ENCODE measurements around the gene QRICH1. TPM values are rescaled to one million over a fixed set of nuclear protein-coding genes. Genes with fewer than 3 reads are reported as not detected.

QRICH1 gene
- total and polyA plus RNA-seq, 2 of the 13 experiments (the other 11 are each of a cell fraction or from before 2014, with no cell fraction given): 52.6 to 102 TPM

DNA sequence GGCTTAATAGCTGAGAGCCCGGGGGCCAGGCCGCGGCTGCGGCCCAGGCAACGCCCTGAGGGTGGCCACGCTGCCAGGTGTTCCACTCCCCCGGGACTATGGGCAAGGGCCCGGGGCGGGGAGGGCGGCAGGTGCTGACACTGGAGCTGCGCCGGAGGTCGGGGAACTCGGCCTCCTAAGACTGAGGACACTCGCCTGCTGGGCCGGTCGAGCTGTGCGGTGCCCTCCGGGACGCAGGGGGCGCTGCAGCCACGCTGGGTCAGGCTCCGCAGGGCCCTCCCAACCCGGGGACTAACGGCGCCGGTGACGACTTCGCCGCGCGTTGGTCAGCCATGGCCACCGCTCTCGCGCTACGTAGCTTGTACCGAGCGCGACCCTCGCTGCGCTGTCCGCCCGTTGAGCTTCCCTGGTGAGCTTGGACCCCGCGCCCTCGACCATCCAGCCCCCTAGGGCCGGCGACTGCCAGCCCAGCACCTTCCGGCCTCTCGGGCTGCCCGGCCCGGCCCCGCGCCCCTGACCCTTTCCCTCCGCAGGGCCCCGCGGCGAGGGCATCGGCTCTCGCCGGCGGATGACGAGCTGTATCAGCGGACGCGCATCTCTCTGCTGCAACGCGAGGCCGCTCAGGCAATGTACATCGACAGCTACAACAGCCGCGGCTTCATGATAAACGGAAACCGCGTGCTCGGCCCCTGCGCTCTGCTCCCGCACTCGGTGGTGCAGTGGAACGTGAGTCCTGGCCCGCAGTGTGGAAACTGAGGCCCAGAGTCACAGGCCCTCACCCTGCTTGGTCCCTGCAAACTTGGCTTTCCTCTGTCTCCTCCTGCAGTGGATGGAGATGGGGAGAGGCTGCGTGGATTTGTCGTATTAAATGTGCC, 71.8 kb downstream of the QRICH1 start, which contains the start of gene NDUFAF3 (continued):
- TF ChIP-seq, protein P1, sequence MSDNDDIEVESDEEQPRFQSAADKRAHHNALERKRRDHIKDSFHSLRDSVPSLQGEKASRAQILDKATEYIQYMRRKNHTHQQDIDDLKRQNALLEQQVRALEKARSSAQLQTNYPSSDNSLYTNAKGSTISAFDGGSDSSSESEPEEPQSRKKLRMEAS (IDR thresholded peaks at IDR 0.05): peak; percentile 85
- TF ChIP-seq, protein P2, sequence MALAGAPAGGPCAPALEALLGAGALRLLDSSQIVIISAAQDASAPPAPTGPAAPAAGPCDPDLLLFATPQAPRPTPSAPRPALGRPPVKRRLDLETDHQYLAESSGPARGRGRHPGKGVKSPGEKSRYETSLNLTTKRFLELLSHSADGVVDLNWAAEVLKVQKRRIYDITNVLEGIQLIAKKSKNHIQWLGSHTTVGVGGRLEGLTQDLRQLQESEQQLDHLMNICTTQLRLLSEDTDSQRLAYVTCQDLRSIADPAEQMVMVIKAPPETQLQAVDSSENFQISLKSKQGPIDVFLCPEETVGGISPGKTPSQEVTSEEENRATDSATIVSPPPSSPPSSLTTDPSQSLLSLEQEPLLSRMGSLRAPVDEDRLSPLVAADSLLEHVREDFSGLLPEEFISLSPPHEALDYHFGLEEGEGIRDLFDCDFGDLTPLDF (CRISPR knock-in tag; IDR thresholded peaks at IDR 0.05): peak; percentile 83; the same call in 1 of the 2 replicates
- TF ChIP-seq TCF7L2 (IDR thresholded peaks at IDR 0.05; ENCODE audit: low read depth, low read length): no peak
- no peak; the same call in 1 of the 2 replicates for TF ChIP-seq MIXL1 (CRISPR knock-in tag; IDR thresholded peaks at IDR 0.05)
- TF ChIP-seq PHB2 (IDR thresholded peaks at IDR 0.05; ENCODE audit: partially characterized antibody): no peak
- TF ChIP-seq RBFOX2 (IDR thresholded peaks at IDR 0.05; ENCODE audit: low read depth, low read length): peak; percentile 88
- TF ChIP-seq ZFP36 (IDR thresholded peaks at IDR 0.05; ENCODE audit: borderline replicate concordance, low read depth, low read length, partially characterized antibody): no peak
- TF ChIP-seq MAFF (IDR thresholded peaks at IDR 0.05; ENCODE audit: low read depth, low read length): no peak
- TF ChIP-seq GTF2F1 (IDR thresholded peaks at IDR 0.05; ENCODE audit: low read length): peak; percentile 69; the same call in 1 of the 2 replicates
- TF ChIP-seq ZSCAN30 (CRISPR knock-in tag; IDR thresholded peaks at IDR 0.05): peak; percentile 97
- TF ChIP-seq NAIF1 (CRISPR knock-in tag; IDR thresholded peaks at IDR 0.05; ENCODE audit: borderline replicate concordance): peak; percentile 89
- TF ChIP-seq ZNF570 (CRISPR knock-in tag; IDR thresholded peaks at IDR 0.05; ENCODE audit: borderline replicate concordance): no peak
- no peak for TF ChIP-seq GLI4 (CRISPR knock-in tag; IDR thresholded peaks at IDR 0.05; ENCODE audit: borderline replicate concordance)
- peak; percentile 87 for TF ChIP-seq ZNF501 (CRISPR knock-in tag; IDR thresholded peaks at IDR 0.05)
- TF ChIP-seq FOSL1 (CRISPR knock-in tag; IDR thresholded peaks at IDR 0.05; ENCODE audit: borderline replicate concordance): peak; percentile 47; the same call in 1 of the 2 replicates
- no peak; the same call in 1 of the 2 replicates for TF ChIP-seq ELF4 (CRISPR knock-in tag; IDR thresholded peaks at IDR 0.05; ENCODE audit: borderline replicate concordance)
- TF ChIP-seq, protein P3, sequence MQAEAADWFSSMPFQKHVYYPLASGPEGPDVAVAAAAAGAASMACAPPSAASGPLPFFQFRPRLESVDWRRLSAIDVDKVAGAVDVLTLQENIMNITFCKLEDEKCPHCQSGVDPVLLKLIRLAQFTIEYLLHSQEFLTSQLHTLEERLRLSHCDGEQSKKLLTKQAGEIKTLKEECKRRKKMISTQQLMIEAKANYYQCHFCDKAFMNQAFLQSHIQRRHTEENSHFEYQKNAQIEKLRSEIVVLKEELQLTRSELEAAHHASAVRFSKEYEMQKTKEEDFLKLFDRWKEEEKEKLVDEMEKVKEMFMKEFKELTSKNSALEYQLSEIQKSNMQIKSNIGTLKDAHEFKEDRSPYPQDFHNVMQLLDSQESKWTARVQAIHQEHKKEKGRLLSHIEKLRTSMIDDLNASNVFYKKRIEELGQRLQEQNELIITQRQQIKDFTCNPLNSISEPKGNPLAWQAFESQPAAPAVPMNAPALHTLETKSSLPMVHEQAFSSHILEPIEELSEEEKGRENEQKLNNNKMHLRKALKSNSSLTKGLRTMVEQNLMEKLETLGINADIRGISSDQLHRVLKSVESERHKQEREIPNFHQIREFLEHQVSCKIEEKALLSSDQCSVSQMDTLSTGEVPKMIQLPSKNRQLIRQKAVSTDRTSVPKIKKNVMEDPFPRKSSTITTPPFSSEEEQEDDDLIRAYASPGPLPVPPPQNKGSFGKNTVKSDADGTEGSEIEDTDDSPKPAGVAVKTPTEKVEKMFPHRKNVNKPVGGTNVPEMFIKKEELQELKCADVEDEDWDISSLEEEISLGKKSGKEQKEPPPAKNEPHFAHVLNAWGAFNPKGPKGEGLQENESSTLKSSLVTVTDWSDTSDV (CRISPR knock-in tag; IDR thresholded peaks at IDR 0.05): no peak
- no peak for TF ChIP-seq SCMH1 (CRISPR knock-in tag; IDR thresholded peaks at IDR 0.05; ENCODE audit: borderline replicate concordance)
- TF ChIP-seq, protein P4, sequence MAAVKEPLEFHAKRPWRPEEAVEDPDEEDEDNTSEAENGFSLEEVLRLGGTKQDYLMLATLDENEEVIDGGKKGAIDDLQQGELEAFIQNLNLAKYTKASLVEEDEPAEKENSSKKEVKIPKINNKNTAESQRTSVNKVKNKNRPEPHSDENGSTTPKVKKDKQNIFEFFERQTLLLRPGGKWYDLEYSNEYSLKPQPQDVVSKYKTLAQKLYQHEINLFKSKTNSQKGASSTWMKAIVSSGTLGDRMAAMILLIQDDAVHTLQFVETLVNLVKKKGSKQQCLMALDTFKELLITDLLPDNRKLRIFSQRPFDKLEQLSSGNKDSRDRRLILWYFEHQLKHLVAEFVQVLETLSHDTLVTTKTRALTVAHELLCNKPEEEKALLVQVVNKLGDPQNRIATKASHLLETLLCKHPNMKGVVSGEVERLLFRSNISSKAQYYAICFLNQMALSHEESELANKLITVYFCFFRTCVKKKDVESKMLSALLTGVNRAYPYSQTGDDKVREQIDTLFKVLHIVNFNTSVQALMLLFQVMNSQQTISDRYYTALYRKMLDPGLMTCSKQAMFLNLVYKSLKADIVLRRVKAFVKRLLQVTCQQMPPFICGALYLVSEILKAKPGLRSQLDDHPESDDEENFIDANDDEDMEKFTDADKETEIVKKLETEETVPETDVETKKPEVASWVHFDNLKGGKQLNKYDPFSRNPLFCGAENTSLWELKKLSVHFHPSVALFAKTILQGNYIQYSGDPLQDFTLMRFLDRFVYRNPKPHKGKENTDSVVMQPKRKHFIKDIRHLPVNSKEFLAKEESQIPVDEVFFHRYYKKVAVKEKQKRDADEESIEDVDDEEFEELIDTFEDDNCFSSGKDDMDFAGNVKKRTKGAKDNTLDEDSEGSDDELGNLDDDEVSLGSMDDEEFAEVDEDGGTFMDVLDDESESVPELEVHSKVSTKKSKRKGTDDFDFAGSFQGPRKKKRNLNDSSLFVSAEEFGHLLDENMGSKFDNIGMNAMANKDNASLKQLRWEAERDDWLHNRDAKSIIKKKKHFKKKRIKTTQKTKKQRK (IDR thresholded peaks at IDR 0.05; ENCODE audit: low read length): no peak
- TF ChIP-seq, protein P5, sequence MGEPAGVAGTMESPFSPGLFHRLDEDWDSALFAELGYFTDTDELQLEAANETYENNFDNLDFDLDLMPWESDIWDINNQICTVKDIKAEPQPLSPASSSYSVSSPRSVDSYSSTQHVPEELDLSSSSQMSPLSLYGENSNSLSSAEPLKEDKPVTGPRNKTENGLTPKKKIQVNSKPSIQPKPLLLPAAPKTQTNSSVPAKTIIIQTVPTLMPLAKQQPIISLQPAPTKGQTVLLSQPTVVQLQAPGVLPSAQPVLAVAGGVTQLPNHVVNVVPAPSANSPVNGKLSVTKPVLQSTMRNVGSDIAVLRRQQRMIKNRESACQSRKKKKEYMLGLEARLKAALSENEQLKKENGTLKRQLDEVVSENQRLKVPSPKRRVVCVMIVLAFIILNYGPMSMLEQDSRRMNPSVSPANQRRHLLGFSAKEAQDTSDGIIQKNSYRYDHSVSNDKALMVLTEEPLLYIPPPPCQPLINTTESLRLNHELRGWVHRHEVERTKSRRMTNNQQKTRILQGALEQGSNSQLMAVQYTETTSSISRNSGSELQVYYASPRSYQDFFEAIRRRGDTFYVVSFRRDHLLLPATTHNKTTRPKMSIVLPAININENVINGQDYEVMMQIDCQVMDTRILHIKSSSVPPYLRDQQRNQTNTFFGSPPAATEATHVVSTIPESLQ (CRISPR knock-in tag; conservative IDR thresholded peaks at IDR 0.05): no peak; the same call in 1 of the 2 replicates

All from HepG2 (cell line).